H1 (cell line): ENCODE measurements around the gene RCL1. TPM values are rescaled to one million over a fixed set of nuclear protein-coding genes. Genes with fewer than 3 reads are reported as not detected.

Experiments
- CTCF ChIA-PET: fragments of 300-600 bp; sonication (Branson Sonifier 250); formaldehyde crosslinking; loops from one replicate; lab custom pipeline; 2021; ENCODE audit not compliant: partially characterized antibody; lab: Charles Lee
- POLR2A ChIA-PET: fragments of 300-600 bp; sonication (Branson Sonifier 250); formaldehyde crosslinking; loops from one replicate; lab custom pipeline; 2021; ENCODE audit warnings: inconsistent platforms; ENCODE audit not compliant: partially characterized antibody; lab: Charles Lee
- DNase-seq, 2 experiments: peaks; one replicate each; pipeline versions ENCODE4 v3.0.0 to v3.0.0-alpha.2; 2010 to 2022; ENCODE audit warnings: low spot score in 2 of 2, low read depth in 1 of 2, mixed read lengths in 1 of 2
- FAIRE-seq: peaks from 2 replicates; lab custom pipeline; 2011; peaks lifted over from hg19 to GRCh38; lab: Jason Lieb, UNC
- H2AFZ ChIP-seq: 2 replicates; pipeline ENCODE4 v1.8.1; 2012; ENCODE audit warnings: low read length, inconsistent platforms
- H2AK5ac ChIP-seq: 2 replicates; pipeline ENCODE4 v1.6.1; 2013; ENCODE audit warnings: low read depth, low read length
- H2BK120ac ChIP-seq: replicated peaks from 2 replicates; pipeline ENCODE3; 2013; ENCODE audit warnings: low read depth, low read length, inconsistent platforms
- H2BK12ac ChIP-seq: 2 replicates; pipeline ENCODE4 v1.6.1; 2013; ENCODE audit warnings: low read depth, low read length
- H2BK15ac ChIP-seq: 2 replicates; pipeline ENCODE4 v1.6.1; 2013; ENCODE audit warnings: low read length
- H2BK20ac ChIP-seq: 2 replicates; pipeline ENCODE4 v1.6.1; 2013; ENCODE audit warnings: low read length
- H2BK5ac ChIP-seq: 2 replicates; pipeline ENCODE4 v1.6.1; 2013; ENCODE audit warnings: low read depth, low read length
- H3K14ac ChIP-seq: 2 replicates; pipeline ENCODE4 v1.6.1; 2013; ENCODE audit warnings: inconsistent platforms; ENCODE audit not compliant: insufficient read length
- H3K18ac ChIP-seq: 2 replicates; pipeline ENCODE4 v1.6.1; 2013; ENCODE audit warnings: low read length; ENCODE audit errors: extremely low read depth
- H3K23ac ChIP-seq: 2 replicates; pipeline ENCODE4 v1.6.1; 2013; ENCODE audit warnings: inconsistent platforms; ENCODE audit not compliant: insufficient read length
- H3K23me2 ChIP-seq: 2 replicates; pipeline ENCODE4 v1.6.1; 2013; ENCODE audit warnings: low read depth, low read length
- H3K27ac ChIP-seq: 2 replicates; pipeline ENCODE4 v1.6.1; 2011; ENCODE audit warnings: low read depth, low read length, inconsistent platforms
- H3K27me3 ChIP-seq, 4 experiments: replicated peaks in 1 of 4; 1 replicate in 1 of 4; 2 replicates in 3 of 4; pipeline versions ENCODE4 v1.6.1 to v1.8.1; 2011 to 2013; ENCODE audit warnings: low read length in 3 of 4, mild to moderate bottlenecking in 3 of 4, inconsistent platforms in 2 of 4, mixed read lengths in 2 of 4, moderate library complexity in 1 of 4; ENCODE audit not compliant: control insufficient read depth in 3 of 4, insufficient read depth in 3 of 4; ENCODE audit errors: extremely low read depth in 1 of 4
- H3K36me3 ChIP-seq, 4 experiments: 2 replicates each; pipeline versions ENCODE4 v1.6.1 to v1.8.1; 2011 to 2013; ENCODE audit warnings: mild to moderate bottlenecking in 4 of 4, low read length in 3 of 4, moderate library complexity in 2 of 4, control low read depth in 1 of 4, inconsistent platforms in 1 of 4; ENCODE audit not compliant: insufficient read depth in 4 of 4, control insufficient read depth in 2 of 4
- H3K4ac ChIP-seq: replicated peaks from 2 replicates; pipeline ENCODE3; 2013; ENCODE audit warnings: low read length, low read depth, mixed read lengths, inconsistent platforms; ENCODE audit not compliant: insufficient read length
- H3K4me1 ChIP-seq, 4 experiments: replicated peaks in 1 of 4; 1 replicate in 1 of 4; 2 replicates in 3 of 4; pipeline versions ENCODE4 v1.6.1 to v1.8.1; 2011 to 2013; ENCODE audit warnings: low read length in 3 of 4, inconsistent platforms in 2 of 4, mixed read lengths in 1 of 4; ENCODE audit not compliant: insufficient read depth in 4 of 4, control insufficient read depth in 3 of 4
- H3K4me2 ChIP-seq, 2 experiments: 2 replicates each; pipeline versions ENCODE4 v1.6.1 to v1.8.1; 2011 to 2013; ENCODE audit warnings: low read depth in 2 of 2, low read length in 2 of 2, control low read depth in 1 of 2, inconsistent platforms in 1 of 2, mild to moderate bottlenecking in 1 of 2; ENCODE audit not compliant: insufficient read depth in 1 of 2
- H3K4me3 ChIP-seq, 4 experiments: fragments of 200-600, 300-600 bp in 1 of 4; sonication (generic), shearing (Covaris generic), sonication (Bioruptor Twin) in 1 of 4; 2 replicates each; pipeline versions ENCODE4 v1.5.1 to v1.8.1; 2011 to 2016; ENCODE audit warnings: low read length in 4 of 4, low read depth in 3 of 4, control low read depth in 2 of 4, inconsistent platforms in 2 of 4, mild to moderate bottlenecking in 2 of 4, mixed read lengths in 1 of 4, moderate library complexity in 1 of 4; ENCODE audit not compliant: insufficient read depth in 2 of 4; ENCODE audit errors: extremely low read depth in 1 of 4
- H3K56ac ChIP-seq: replicated peaks from 2 replicates; pipeline ENCODE3; 2013; ENCODE audit warnings: low read depth, mild to moderate bottlenecking, mixed read lengths, low read length, inconsistent platforms; ENCODE audit not compliant: insufficient read length
- H3K79me1 ChIP-seq: 2 replicates; pipeline ENCODE4 v1.6.1; 2013; ENCODE audit warnings: low read depth, low read length, control low read depth
- H3K79me2 ChIP-seq, 2 experiments: 2 replicates each; pipeline versions ENCODE4 v1.6.1 to v1.8.1; 2012 to 2013; ENCODE audit warnings: low read length in 2 of 2, mild to moderate bottlenecking in 2 of 2, inconsistent platforms in 1 of 2; ENCODE audit not compliant: insufficient read depth in 2 of 2, control insufficient read depth in 1 of 2
- H3K9ac ChIP-seq, 4 experiments: replicated peaks in 1 of 4; 1 replicate in 1 of 4; 2 replicates in 3 of 4; pipeline versions ENCODE4 v1.6.1 to v1.8.1; 2011 to 2013; ENCODE audit warnings: low read depth in 3 of 4, low read length in 3 of 4, control low read depth in 2 of 4, mild to moderate bottlenecking in 2 of 4, moderate library complexity in 2 of 4, inconsistent platforms in 1 of 4; ENCODE audit errors: extremely low read depth in 1 of 4
- H3K9me3 ChIP-seq, 2 experiments: 2 replicates each; pipeline versions ENCODE4 v1.6.1 to v1.8.1; 2012 to 2013; ENCODE audit warnings: mild to moderate bottlenecking in 2 of 2, moderate library complexity in 2 of 2, control low read depth in 1 of 2, inconsistent platforms in 1 of 2, low read depth in 1 of 2, low read length in 1 of 2, mixed read lengths in 1 of 2; ENCODE audit not compliant: insufficient read depth in 2 of 2
- H4K20me1 ChIP-seq, 2 experiments: replicated peaks in 1 of 2; 2 replicates each; pipeline versions ENCODE3 to v1.8.1; 2011 to 2013; ENCODE audit warnings: inconsistent platforms in 2 of 2, low read length in 2 of 2, mild to moderate bottlenecking in 1 of 2; ENCODE audit not compliant: insufficient read depth in 2 of 2, control insufficient read depth in 1 of 2
- H4K5ac ChIP-seq: 2 replicates; pipeline ENCODE4 v1.6.1; 2013; ENCODE audit warnings: low read length, low read depth, mixed read lengths, inconsistent platforms; ENCODE audit not compliant: insufficient read length
- H4K8ac ChIP-seq: 2 replicates; pipeline ENCODE4 v1.8.0; 2013; ENCODE audit warnings: mild to moderate bottlenecking, moderate library complexity, low read length, inconsistent platforms; ENCODE audit not compliant: insufficient read depth; ENCODE audit errors: extremely low read depth
- H4K91ac ChIP-seq: replicated peaks from 2 replicates; pipeline ENCODE3; 2013; ENCODE audit warnings: low read length, mixed read lengths, inconsistent platforms; ENCODE audit not compliant: insufficient read length
- SIN3A ChIP-seq, 2 experiments: IDR thresholded peaks in 1 of 2; conservative IDR thresholded peaks in 1 of 2; 2 replicates each; pipeline ENCODE4 v1.6.1; 2011 to 2012; ENCODE audit warnings: low read length in 2 of 2, improper control_type of control experiment in 1 of 2, low read depth in 1 of 2, mild to moderate bottlenecking in 1 of 2
- WGBS, 2 experiments: shearing (Covaris generic) in 1 of 2; methylation state at CpG; one replicate each; pipeline versions ENCODE4 v1.1.6 to v1.1.7; 2013 to 2015; ENCODE audit warnings: low lambda C conversion rate in 2 of 2, mixed read lengths in 2 of 2, inconsistent platforms in 1 of 2, low coverage in 1 of 2, missing lambda C conversion rate in 1 of 2; ENCODE audit not compliant: insufficient replicate concordance in 2 of 2, insufficient coverage in 1 of 2, insufficient read length in 1 of 2; ENCODE audit errors: extremely low coverage in 1 of 2, missing lambda C conversion rate in 1 of 2; 5-methylcytosine and 5-hydroxymethylcytosine counted together
- polyA plus RNA-seq, 7 experiments: library from polyadenylated mRNA; depleted of rRNA in 3 of 7; stranded (reverse) in 5 of 7; unstranded in 2 of 7; fragments of >200 nt in 5 of 7; fragments of 200-250 nt in 2 of 7; gene quantifications; 1 replicate in 5 of 7; 2 replicates in 1 of 7; 4 replicates in 1 of 7; pipeline versions ENCODE4 v1.2.1 to v1.2.3, GENCODE V29; 2011 to 2013; ENCODE audit warnings: missing spikeins in 2 of 7, mixed read lengths in 2 of 7
- total RNA-seq: library from RNA; stranded (reverse); fragmentation: NEBNext Ultra II Directional; extraction: Animal tissue kit (Norgen Biotek cat#: 25700); gene quantifications from 2 replicates; pipeline ENCODE4 v1.2.1, GENCODE V29; 2021

RCL1 gene
- total and polyA plus RNA-seq, 2 of the 8 experiments (the other 6 are each of a cell fraction or from before 2014, with no cell fraction given) = 21.0 to 29.5 TPM

- no peak overlapping the region for H2BK120ac ChIP-seq
- no peaks in the 10 kb centered on the region for H3K27me3 ChIP-seq
- no peak overlapping the region for H3K4me3 ChIP-seq
- H3K9ac ChIP-seq = no peak overlapping the region
- DNase-seq (no peak), FAIRE-seq (no peak)
- H3K4ac ChIP-seq = no peak overlapping the region
- H2BK5ac ChIP-seq = no peak overlapping the region
- H2AK5ac ChIP-seq = no peak overlapping the region
- 89% methylated on average over 1 of the region's 1 CpG; no CpG with 5 or more reads in 1 of the 2 experiments for WGBS, 2 experiments
- no peak overlapping the region for H3K23ac ChIP-seq
- H4K5ac ChIP-seq = no peak overlapping the region
- ChIA-PET POLR2A (interaction anchor here (1.0 kb wide), 2 partner anchors 11 to 19 kb away, joined by 3 read pairs; no protein-coding TSS in a partner anchor), CTCF (interaction anchor here (0.6 to 1.8 kb wide), 6 partner anchors 12 to 411 kb away, joined by 3 to 6 read pairs (median 4); partner anchors contain the start of gene INSL6)
- H2BK15ac ChIP-seq = no peak overlapping the region
- H3K23me2 ChIP-seq = no peaks in the 10 kb centered on the region
- no peak overlapping the region for H3K4me2 ChIP-seq
- no peaks in the 10 kb centered on the region for H3K9me3 ChIP-seq
- no peak overlapping the region for H3K14ac ChIP-seq
- no peaks in the 10 kb centered on the region for H3K79me1 ChIP-seq
- H3K56ac ChIP-seq = no peak overlapping the region
- H3K27ac ChIP-seq = no peak overlapping the region
- H3K18ac ChIP-seq = no peak overlapping the region
- no peaks in the 10 kb centered on the region for H4K20me1 ChIP-seq
- H4K8ac ChIP-seq = no peak overlapping the region
- H2BK12ac ChIP-seq = no peak overlapping the region
- no peaks in the 10 kb centered on the region for H3K36me3 ChIP-seq
- H3K79me2 ChIP-seq = no peaks in the 10 kb centered on the region
- no peak overlapping the region for H2AFZ ChIP-seq
- no peak overlapping the region for H4K91ac ChIP-seq
- no peaks in the 10 kb centered on the region for H3K4me1 ChIP-seq
- H2BK20ac ChIP-seq = no peak overlapping the region
- TF ChIP-seq SIN3A (conservative IDR thresholded peaks at IDR 0.05 in 1 of 2, IDR thresholded peaks at IDR 0.05 in 1 of 2; ENCODE audit: low read depth in 1 of 2, low read length in 2 of 2) = no peak
Measured at GRCh38 chr9:4774209-4774608, 18.5 kb upstream of the RCL1 start.
